ENCODE measurements around the gene INSL3. TPM values are rescaled to one million over a fixed set of nuclear protein-coding genes. Genes with fewer than 3 reads are reported as not detected.

INSL3 gene
- total and polyA plus RNA-seq, 2 of the 13 experiments (the other 11 are each of a cell fraction or from before 2014, with no cell fraction given): 0.30 TPM; not detected in 1

GRCh38 chr19:17859533-17860330, 38.4 kb upstream of the INSL3 start, which contains the start of gene RPL18A (continued):
- TF ChIP-seq ATF6 (CRISPR knock-in tag; conservative IDR thresholded peaks at IDR 0.05) (no peak), CENPX (CRISPR knock-in tag; IDR thresholded peaks at IDR 0.05) (no peak), ZNF234 (CRISPR knock-in tag; conservative IDR thresholded peaks at IDR 0.05) (no peak), ZNF318 (CRISPR knock-in tag; IDR thresholded peaks at IDR 0.05) (no peak; the same call in 1 of the 2 replicates), FOXA3 (CRISPR knock-in tag; IDR thresholded peaks at IDR 0.05) (peak; percentile 62), PTBP1 (IDR thresholded peaks at IDR 0.05; ENCODE audit: low read depth, low read length, poor library complexity, severe bottlenecking) (no peak), SAP130 (CRISPR knock-in tag; IDR thresholded peaks at IDR 0.05; ENCODE audit: low read depth) (peak; percentile 83), TCF7 (IDR thresholded peaks at IDR 0.05; ENCODE audit: low read depth) (no peak), ZNF138 (CRISPR knock-in tag; IDR thresholded peaks at IDR 0.05; ENCODE audit: low read depth) (no peak), E2F1 (CRISPR knock-in tag; IDR thresholded peaks at IDR 0.05) (no peak), AHDC1 (CRISPR knock-in tag; IDR thresholded peaks at IDR 0.05; ENCODE audit: borderline replicate concordance) (no peak)
